Daoy (cell line): Measurements from ENCODE around the gene CLIC3. TPM values are rescaled to one million over a fixed set of nuclear protein-coding genes. Genes with fewer than 3 reads are reported as not detected.
"Not testable (repeated sequence)": the region's sequence is repeated elsewhere in the genome, so short reads cannot be mapped to it uniquely, and the experiment has no call there.

Source experiments
- DNase-seq: peaks from one replicate; pipeline ENCODE4 v3.0.0-alpha.2; 2015; ENCODE audit warnings: low read depth
- total RNA-seq: library from RNA; depleted of rRNA; stranded (reverse); fragments of >200 nt; shearing (Covaris generic); gene quantifications from 2 replicates; pipeline ENCODE4 v1.2.3, GENCODE V29; 2014; rRNA removed

The CLIC3 gene, protein sequence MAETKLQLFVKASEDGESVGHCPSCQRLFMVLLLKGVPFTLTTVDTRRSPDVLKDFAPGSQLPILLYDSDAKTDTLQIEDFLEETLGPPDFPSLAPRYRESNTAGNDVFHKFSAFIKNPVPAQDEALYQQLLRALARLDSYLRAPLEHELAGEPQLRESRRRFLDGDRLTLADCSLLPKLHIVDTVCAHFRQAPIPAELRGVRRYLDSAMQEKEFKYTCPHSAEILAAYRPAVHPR
- 0.18 and 3.9 TPM in 2 replicates for total RNA-seq

DNA sequence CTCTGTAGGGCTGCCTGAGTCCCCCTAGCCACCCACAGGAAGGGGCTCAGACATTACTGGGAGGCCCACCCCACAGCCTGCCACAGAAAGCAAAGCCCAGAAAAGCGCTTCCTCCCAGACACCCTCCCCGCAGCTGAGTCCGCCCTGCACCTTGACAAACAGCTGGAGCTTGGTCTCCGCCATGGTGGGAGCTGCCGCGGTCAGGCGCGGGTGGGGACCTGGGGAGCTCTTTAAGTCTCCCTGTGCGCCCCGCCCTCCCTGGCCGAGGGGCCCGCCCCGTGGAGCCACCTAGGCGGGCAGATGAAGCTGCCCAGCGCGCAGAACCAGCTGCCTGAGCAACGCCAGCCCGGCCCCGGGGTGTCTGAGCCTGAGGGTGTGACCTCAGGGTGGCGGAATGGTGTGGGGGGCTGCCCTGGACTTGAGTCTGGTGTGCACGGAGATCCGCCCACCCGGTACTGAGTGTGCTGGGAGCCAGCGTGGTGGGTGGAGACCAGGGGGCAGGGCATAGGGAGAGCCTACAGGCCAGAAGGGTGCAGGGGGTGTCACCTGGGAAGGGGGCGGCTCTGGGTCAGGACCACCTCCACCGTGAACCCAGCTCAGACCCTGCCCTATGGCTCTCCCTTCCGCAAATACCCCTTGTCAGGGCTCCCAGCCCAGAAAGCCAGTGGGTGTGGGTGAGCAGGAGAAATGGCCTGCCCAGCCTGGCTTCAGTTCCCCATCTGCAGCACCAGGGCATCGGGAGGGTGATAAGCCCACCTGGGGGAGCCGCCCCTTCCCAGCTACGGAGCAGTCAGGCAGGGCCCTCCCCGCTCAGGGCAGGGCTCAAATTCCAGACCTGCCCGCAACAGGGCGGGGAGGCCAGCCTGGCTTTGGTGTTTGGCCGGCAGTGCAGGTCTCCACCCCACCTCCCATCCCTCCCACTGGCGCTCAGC, at the start of gene CLIC3:
TSS of gene CLIC3 (minus strand) at position 208 of the 932 bp plus-strand sequence. CDS start at position 183, 25 bp downstream.
- DNase-seq, result peak; percentile 61

DNA sequence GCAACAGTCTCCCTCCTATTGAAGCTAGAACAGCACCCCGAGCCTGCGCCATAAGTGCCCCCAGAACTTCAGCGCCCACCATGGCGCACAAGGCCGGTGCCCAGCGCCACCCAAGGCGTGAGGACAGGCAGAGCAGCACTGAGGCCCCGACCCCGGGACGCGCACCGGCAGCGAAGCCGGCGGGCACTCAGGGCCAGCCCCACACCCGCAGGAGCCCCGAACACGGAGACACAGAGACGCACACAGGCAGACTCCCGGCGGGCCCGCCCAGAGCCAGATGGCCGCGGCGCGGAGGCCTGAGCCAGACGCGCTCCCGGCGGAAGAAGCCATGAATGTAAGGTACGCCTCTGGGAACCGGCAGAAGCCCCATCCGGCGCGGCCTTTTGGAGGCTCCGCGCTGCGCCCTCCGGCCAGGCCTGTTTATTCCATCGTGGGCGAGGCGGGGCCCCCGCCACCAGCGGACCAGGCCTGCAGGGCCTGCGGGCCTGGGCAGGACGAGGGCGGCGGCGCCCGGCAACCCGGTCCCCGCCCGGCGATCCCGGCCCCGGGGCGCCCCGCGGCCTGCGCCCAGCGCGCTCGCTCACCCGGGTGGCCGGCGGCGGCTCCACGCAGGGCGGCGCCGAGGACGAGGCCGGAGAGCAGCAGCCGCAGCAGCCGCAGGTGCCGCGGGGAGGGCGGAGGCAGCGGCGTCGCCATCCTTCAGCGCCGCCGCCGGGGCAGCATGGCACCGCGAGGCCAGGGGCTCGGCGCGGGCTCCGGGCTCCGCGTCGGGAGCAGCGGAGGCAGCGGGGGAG, 49.1 kb upstream of the CLIC3 start:
- peak; percentile 70 for DNase-seq

DNA sequence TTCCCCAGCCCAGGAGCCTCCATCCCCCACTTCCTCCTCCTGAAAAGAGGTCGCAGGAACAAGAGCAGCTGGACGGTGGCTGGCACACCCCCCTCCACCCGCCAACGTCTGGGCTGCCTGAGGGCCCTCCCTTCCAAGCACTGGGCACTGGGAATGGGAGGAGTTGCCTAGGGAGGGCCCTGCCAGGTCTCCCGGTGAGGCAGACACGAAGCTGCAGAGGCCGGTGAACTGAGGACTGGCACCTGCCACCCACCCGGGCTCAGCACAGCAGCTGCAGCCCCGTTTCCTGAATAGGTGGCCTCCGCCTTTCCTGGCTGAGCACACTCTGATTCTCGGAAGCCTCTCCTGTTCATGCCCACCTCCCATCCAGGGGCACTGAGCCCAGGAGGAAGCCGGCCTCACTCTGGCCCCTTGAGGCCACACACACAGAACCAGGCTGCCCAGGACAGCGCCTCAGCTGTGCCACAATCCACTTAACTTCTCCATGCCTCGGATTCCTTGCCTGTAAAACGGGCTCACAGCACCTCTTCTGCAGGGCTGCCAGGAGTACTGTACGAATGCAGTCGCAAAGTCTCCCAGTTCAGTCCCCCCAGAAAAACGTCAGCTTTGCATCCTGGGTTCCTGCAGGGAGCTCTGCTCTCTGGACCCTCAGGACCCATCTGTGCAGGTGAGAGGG, 48.3 kb upstream of the CLIC3 start:
- peak; percentile 44 for DNase-seq

DNA sequence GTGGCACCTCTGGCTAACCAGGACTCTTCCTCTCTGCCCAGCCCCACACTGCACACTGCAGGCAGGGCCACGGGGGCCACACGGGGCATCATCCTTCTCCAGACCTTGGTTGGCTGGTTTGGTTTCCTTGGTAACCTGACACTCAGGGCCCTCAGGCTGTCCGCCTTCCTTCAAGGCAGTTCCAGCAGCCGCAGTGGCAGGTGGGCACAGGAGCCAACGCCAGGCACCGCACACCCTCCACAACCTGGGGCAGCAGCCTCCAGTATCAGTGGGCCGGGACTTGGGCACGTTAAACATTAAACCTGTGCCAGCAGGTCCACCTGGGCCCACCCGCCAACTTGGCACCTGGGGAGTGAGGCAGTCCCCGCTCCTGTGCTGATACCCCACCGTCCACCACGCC, 47.7 kb upstream of the CLIC3 start:
- DNase-seq, result no peak

DNA sequence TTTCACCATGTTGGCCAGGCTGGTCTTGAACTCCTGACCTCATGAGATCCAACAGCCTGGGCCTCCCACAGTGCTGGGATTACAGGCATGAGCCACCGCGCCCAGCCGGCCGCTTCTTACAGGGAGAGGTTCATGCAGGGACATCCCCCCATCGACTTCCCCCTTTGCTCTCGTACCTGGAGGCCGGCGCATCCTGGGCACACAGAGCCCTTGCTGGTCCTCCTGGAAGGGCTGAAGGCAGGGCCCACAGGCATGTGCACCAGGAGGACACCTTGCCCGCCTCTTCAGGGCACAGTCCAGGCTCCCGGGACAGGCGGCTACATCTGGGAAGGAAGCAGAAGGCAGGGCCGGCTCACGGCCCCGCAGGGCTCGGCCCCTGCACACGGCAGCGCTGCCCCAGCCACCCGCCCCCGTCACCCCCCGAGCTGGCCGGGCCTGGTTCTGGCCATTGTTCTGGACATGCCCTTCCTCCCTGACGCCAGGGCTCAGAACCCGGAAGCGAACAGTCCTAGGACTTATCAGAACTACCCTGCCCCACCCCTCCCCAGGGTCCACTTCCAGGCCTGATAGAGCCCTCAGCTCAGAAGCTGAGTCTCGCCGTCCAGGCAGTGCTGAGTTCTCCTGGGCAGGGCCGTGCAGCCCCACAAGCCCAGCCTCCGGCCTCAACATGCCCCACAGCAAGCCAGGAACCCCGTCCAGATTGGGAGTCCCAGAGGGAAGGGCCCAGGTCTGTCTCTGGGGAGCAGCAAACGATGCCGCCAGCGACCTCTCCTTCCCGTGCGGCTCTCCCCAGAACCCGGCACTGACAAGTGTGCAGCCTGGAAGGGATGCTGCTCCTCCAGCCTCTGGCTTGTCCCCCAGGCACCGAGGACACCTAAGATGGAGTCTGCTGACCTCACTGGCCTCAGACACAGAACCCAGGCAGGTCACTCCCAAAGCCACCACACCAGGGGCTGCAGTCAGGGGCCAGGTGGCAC, 46.7 kb upstream of the CLIC3 start:
- no peak for DNase-seq

DNA sequence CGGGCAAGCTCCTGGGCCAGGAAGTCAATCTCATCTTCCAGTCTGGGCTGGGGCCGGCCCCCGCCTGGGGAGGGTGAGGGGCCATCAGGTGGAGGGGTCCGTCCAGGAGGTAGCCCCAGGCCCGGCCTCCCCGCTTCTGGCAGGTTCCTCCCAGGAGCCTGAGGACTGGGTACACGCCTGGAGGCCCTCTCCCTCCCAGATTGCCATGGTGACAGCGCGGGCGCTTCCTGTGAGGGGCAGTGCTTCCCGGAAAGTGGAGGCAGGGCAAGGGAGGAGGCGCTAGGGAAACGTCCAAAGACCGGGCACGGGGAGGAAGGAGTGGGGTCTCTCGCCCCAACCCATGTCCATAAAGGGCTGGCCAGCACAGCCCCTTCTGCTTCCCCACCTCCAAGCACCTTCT, 44.8 kb upstream of the CLIC3 start:
- no peak for DNase-seq

DNA sequence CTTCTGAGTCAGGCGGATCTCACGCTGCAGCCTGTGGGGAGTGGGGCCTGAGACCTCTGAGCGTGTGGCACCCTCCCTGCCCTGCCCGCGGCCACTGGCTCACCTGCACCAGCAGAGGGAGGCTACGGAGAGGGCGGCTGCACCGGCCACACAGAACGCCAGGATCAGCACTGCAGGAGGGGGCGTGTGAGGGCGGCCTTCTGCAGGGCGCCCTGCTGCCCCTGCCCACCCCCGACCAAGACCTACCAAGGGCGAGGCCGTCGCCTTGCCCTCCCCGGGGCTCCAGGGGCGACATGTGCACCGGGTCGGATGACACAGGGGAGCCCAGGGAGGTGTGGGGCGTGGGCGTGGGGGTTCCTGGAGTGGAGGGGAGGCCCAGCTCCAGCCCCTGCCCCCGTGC, 44.2 kb upstream of the CLIC3 start:
- DNase-seq, result no peak

DNA sequence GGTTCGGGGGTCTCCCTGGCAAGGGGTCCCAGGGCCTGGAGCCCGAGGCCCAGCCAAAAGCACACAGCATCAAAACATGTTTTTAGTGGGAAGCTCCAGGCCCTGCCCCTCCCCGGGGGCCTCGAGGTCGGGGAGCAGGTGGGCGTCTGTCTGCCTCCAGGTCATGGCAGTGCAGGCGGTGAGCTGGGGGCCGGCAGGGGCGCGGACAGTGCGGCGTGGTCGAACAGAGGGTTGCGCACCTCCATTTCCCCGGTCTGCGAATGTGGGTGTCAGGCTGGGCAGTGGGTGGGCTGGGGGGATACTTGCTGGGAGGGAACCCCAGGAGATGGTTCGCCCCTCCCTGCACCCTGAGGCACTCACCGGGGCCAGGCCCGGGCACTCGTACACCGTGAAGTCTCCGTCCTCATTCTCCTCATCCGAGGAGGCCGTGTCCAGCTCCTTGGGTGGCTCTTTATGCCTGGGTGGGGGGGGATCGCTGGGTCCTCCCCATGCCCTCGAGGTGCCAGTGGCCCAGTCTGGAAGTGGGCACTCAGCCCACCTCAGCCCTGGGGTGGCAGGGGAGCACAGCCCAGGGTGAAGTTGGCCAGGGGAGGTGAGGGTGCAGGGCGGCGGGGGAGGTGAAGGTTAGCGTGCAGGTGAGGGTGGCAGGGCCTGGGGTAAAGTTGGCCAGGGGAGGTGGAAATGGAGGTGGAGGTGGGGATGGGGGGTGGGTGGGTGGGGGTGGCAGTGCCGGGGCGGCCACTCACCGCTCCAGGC, 43.4 kb upstream of the CLIC3 start:
- DNase-seq, result no peak

DNA sequence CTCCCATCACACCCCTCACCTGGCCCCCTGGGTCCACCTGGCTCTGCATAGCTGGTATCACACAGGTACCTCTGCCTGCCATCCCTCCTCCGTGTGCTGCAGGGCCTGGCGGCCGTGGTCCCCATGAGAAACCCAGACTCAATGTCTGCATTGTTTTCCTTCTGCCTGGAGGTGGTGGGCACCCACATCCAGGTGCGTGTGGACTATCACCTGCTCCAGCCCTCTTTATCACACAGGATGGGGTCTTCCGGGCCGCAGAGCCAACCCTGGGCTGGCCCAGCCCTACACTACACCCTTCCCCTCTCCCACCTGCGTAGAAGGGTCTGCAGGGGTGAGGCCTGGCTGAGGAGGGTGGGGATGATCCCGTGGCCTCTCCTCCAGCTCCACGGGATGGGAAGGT, 42.5 kb upstream of the CLIC3 start:
- DNase-seq, result no peak

DNA sequence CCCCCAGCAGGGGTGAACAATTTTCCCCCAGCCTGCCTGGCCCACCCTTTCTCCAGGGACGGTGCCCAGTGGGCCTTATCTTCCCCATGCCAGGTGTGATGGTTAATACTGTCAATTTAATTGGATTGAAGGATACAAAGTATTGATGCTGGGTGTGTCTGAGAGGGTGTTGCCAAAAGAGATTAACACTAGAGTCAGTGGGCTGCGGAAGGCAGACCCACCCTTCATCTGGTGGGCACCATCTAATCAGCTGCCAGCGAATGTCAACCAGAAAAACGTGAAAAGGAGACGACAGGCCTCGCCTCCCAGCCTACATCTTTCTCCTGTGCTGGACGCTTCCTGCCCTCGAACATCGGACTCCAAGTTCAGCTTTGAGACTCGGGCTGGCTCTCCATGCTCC, 41.1 kb upstream of the CLIC3 start:
- DNase-seq, result no peak

DNA sequence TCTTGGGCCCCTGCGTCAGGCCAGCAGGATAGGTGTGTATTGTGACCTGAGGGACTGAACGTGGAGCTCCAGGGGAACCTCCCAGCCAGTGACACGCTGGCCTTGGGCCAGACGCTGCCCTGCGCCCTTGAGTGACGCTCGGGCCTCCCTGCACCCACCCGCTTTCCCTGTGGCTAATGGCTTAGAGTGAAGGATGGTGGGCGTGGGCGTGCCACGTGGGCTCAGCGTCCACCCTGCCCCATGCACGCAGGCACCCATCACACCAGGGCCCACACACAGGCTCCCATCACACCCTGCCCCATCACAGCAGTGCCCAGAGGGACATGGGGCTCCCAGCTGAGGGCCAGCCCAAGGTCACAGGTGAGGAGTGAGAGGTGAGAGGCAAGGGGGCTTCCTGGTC, 40.7 kb upstream of the CLIC3 start:
- DNase-seq, result no peak

DNA sequence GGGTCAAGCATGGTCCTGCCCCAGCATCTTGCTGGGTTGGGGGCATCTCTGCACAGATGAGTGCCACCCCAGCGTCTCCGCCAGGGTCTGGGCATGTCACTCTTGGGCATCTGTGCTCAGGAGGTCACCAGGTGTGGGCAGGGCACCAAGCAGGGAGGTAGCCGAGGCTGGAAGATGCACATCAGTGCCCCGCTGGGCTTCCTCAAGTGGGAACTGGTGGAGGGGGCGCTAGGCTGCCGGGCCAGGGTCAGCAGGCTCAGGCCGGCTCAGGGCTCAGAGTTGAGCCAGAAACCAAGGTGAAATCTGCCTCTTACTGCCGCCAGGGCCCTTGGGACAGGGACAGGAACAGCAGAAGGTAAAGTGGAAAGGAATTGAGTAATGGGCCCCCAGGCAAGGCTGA, 39.6 kb upstream of the CLIC3 start:
- DNase-seq, result no peak

DNA sequence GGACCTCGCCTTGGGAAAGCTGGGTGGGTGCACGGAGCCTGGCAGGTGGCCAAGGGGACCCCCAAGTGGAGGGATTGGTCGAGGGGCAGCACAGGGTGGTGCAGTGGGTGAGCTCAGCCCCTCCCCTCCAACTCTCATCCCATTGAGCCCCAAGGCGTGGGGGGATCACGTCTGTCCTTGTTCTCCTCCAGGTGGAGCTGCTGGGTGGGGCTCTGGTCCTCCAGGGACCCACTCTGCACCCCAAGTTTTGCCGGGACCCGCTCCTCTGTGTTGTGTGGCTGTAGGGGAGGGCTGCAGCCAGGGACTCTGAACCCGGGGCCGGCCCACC, 39.1 kb upstream of the CLIC3 start:
- DNase-seq, result no peak

DNA sequence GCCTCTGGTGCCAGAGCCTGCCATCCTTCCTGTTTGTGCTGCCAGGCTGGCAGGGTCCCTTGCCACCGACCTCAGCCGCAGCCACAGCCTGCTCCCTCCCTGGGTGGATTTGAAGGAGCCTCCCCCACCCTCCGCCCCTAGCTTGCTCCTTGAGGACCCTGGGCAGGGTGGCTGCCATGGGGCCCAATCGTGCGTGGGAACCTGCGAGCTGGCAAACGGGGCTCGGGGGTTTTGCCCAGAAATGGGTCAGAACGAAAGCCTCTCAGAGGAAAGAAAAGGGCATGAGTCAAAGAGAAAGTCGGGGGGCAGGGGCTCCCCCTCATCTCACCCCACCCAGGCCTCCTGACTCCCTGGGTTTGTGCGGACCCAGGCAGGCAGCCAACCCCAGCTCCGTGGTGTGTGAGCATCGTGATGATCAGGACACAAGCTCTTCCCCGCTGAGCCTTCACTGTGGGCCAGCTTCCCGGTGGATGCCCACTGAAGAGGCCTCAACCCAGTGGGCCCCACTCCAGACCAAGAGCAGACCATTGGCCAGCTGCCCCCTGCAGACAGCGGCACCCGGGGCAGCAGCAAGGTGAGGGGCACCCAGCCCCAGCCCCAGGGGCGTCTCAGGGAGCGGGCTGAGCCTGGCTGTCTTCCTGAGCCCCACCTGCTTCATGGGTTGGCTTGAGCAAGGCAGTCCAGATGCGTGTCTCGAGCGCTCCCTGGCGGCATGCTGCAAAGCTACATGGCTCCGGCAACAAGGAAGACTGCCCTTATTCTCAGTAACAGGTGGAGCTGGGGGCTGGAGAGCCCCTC, 38.5 kb upstream of the CLIC3 start:
- DNase-seq, result peak; percentile 92

DNA sequence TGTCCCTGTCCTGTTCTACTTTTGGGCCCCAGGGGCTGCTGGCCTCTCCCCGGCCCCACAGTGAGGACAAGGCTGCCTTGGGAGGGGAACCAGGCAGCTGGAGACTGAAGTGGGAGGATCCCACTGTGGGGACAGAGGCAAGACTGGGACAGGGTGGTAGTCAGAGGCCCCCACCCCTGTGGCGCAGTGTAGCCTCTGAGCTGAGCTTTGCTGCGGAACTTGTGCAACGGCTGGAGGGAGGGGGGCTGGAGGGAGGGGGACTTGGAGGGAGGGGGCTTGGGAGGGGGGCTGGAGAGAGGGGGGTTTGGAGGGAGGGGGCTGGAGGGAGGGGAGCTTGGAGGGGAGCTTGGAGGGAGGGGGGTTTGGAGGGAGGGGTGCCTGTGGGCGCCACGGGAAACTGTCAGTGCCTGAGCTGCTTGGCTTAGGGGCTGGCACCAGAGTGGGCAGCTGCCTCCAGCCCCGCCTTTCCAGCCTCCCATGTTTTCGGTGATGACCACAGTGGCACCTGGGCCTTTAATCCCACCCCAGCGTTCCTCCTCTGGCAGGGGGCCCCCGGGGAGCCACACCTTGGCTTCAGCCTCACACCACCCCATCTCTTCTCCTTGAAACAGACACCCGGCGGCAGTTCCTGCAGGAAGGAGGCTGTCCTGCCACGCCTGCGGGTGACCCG, 37.8 kb upstream of the CLIC3 start:
- peak; percentile 45 for DNase-seq

DNA sequence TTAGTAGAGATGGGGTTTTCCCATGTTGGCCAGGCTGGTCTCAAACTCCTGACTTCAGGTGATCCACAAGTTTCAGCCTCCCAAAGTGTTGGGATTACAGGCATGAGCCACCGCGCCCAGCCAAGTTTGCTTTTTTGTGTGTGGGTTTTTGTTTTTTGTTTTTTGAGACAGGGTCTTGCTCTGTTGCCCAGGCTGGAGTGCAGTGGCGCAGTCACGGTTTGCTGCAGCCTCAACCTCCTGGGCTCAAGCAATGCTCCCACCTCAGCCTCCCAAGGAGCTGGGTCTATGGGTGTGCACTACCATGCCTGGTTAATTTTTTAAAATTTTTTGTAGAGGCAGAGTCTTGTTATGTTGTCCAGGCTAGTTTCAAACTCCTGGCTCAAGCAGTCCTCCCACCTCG, 37.1 kb upstream of the CLIC3 start:
- DNase-seq, result not testable (repeated sequence)

DNA sequence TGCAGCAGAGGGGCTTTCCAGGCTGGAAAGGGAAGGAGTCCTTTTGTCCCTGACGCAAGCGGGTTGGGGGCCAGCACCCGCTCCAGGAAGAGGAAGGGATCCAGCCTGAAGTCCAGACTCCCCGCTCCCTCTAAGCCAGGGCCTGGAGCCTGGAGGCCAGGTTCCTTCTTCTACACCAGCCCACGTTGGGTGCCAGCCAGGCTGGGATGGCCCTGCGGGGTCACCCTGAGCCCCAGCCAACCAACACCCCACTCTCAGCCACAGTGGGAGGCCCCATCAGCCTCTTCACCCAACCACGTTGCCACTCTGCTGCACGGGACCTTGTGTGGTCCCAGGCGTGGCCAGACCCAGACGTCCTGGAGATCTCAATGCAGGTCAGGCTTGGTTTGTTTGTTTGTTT, 36.5 kb upstream of the CLIC3 start:
- no peak for DNase-seq

DNA sequence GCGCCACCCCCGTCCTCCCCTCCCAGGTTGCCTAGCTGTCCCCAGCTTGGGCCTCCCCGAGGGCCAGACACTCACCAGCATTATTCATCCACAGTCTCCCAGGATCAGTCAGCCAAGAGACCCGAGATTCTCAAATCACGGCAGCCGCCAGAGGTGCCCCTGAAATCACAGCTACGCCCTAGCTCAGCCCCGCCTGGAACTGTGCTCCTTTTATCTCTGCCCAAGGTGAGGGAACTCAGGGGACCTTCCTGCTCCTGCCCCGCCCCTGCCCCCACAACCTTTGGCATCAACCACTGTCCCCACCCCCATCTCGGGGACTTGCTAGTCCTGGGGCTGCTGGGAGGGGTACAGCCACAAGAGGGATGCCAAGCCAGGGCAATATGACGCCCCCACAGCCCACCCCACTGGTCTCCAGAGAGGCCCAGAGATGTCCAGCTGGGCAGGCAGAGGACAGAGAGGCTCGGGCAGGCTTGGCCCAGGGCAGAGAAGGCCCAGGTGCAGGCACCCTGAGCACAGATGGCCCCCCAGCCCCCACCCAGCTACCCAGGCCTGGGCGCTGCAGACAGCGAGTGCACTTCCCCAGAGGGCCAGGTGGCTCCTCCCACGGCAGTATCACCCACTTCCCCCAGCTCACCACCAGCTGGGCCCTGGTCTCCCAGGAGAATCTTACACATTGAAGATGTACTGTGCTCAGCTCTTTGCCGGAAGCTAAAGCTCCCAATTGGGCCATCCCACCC, 35.7 kb upstream of the CLIC3 start, which contains the start of gene FUT7:
TSS of gene FUT7 (minus strand) at position 185 of the 737 bp plus-strand sequence. CDS start at position 88, 97 bp downstream.
- no peak for DNase-seq
